Heart left ventricle (tissue), 13 donors: Measurements from ENCODE around the gene C2CD2L.

ENCODE experiments used
- POLR2A ChIP-seq, 2 donors: fragments of 450-650 bp; IDR thresholded peaks; one replicate each; pipeline ENCODE4 v1.6.1; 2017; ENCODE audit warnings: antibody characterized with exemption in 2 of 2, mild to moderate bottlenecking in 2 of 2, moderate library complexity in 2 of 2
- TF ChIP-seq, protein P1 (sequence below), 12 donors: fragments of 200-600 bp; sonication (generic) in 4 of 12; IDR thresholded peaks; one replicate each; pipeline versions ENCODE4 v1.5.0 to v1.8.0; 2018 to 2022; ENCODE audit warnings: antibody characterized with exemption in 12 of 12, mild to moderate bottlenecking in 5 of 12
- donor health status: ischemic (EF 13 %, LVEDD 7.1; RV severe dilation, severe dysfunction).
- donor health status: DM: no; HTN: yes; CAD: no.
- donor health status: DM: no; HTN: no; CAD: no.
- donor health status: ischemic (EF 25% LVEDD 6.9; RV normal size, moderate dysfunction).
- donor health status: ischemic (EF 25% LVEDD 5.7; RV mildly dilated, moderate dysfunction).
- donor health status: ischemic (EF 35%, LVEDD 5.7; RV mildly dilated, moderate dysfunction).
- donor health status: nonischemic (EF 11% LVEDD 7.7; RV severe dilation, severe dysfunction).
- donor health status: DM: yes; HTN: yes; CAD: no.
- donor health status: PGD.
- donor health status: ischemic (EF 29% LVEDD 5.4; RV normal size, mild dysfunction).
- donor health status: nonischemic (EF 23%, LVEDD 6.1; RV moderate dilation, normal function).

DNA sequence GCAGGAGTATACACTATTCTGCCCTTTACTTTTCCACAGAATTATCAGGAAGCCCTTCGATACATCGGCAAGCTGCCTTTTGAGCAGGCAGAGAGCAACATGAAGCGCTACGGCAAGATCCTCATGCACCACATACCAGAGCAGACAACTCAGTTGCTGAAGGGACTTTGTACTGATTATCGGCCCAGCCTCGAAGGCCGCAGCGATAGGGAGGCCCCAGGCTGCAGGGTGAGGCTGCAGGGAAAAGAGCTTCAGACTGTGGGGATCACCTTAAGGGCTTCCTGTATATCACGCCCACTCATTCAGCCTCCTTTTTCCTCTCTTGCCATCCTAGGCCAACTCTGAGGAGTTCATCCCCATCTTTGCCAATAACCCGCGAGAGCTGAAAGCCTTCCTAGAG lies 29.3 kb upstream of the C2CD2L start:
- TF ChIP-seq, protein P1, sequence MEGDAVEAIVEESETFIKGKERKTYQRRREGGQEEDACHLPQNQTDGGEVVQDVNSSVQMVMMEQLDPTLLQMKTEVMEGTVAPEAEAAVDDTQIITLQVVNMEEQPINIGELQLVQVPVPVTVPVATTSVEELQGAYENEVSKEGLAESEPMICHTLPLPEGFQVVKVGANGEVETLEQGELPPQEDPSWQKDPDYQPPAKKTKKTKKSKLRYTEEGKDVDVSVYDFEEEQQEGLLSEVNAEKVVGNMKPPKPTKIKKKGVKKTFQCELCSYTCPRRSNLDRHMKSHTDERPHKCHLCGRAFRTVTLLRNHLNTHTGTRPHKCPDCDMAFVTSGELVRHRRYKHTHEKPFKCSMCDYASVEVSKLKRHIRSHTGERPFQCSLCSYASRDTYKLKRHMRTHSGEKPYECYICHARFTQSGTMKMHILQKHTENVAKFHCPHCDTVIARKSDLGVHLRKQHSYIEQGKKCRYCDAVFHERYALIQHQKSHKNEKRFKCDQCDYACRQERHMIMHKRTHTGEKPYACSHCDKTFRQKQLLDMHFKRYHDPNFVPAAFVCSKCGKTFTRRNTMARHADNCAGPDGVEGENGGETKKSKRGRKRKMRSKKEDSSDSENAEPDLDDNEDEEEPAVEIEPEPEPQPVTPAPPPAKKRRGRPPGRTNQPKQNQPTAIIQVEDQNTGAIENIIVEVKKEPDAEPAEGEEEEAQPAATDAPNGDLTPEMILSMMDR (IDR thresholded peaks at IDR 0.05), result no peak
- no peak for TF ChIP-seq POLR2A (IDR thresholded peaks at IDR 0.05)
